ENCODE results near the gene ANKRD44.

DNA sequence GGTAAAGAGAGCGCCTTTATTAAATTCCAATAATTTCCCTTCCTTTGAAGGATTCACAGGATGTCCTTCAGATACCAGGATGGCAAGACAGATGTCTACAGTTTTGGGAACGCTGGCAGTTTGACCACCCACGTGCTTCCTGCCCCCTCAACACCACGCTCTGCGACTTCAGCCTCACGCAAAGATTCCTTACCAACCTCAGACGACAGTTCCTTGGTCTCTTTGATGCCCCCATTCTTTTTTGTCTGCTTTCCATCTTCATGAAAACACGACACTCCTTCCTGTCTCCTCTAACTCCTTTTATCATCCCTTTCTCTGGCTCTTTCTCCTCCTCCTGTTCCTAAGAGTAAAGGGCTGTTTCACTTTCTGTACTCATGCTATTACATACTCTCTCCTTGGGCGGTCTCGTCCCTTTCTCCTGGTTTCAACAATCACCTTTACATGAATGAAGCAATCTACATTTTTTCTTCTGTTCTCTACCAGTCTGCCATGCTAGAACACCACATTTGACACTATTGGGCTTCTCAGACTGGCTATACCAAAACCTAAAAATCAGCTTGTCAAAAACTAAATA is 194.2 kb downstream of the ANKRD44 start:
- TF ChIP-seq, protein P1, sequence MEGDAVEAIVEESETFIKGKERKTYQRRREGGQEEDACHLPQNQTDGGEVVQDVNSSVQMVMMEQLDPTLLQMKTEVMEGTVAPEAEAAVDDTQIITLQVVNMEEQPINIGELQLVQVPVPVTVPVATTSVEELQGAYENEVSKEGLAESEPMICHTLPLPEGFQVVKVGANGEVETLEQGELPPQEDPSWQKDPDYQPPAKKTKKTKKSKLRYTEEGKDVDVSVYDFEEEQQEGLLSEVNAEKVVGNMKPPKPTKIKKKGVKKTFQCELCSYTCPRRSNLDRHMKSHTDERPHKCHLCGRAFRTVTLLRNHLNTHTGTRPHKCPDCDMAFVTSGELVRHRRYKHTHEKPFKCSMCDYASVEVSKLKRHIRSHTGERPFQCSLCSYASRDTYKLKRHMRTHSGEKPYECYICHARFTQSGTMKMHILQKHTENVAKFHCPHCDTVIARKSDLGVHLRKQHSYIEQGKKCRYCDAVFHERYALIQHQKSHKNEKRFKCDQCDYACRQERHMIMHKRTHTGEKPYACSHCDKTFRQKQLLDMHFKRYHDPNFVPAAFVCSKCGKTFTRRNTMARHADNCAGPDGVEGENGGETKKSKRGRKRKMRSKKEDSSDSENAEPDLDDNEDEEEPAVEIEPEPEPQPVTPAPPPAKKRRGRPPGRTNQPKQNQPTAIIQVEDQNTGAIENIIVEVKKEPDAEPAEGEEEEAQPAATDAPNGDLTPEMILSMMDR (IDR thresholded peaks at IDR 0.05): no peak
- TF ChIP-seq ZFX (IDR thresholded peaks at IDR 0.05; ENCODE audit: borderline replicate concordance): no peak

All from 22Rv1 (cell line).